ENCODE measurements around the gene KCTD10. TPM values are rescaled to one million over a fixed set of nuclear protein-coding genes. Genes with fewer than 3 reads are reported as not detected.
"Not testable (repeated sequence)": the region's sequence is repeated elsewhere in the genome, so short reads cannot be mapped to it uniquely, and the experiment has no call there.

KCTD10 gene
- total RNA-seq, 1 donor from 2014 or later = 86.9 TPM

GRCh38 chr12:109449845-109450532 lies 27.1 kb downstream of the KCTD10 start:
- no peak for DNase-seq (ENCODE audit: low spot score)

- no peak for DNase-seq (ENCODE audit: low spot score)
These were observed 28.3 kb downstream of the KCTD10 start for GRCh38 chr12:109448707-109449390.

GRCh38 chr12:109448272-109448671 lies 28.8 kb downstream of the KCTD10 start:
- no peak for DNase-seq (ENCODE audit: low spot score)

GRCh38 chr12:109447482-109447881 lies 29.6 kb downstream of the KCTD10 start:
- no peak for DNase-seq (ENCODE audit: low spot score)

- DNase-seq (ENCODE audit: low spot score) = no peak
These were observed 30.2 kb downstream of the KCTD10 start for GRCh38 chr12:109446869-109447268.

GRCh38 chr12:109445191-109445609 lies 31.9 kb downstream of the KCTD10 start:
- DNase-seq (ENCODE audit: low spot score) = no peak

- no peak for DNase-seq (ENCODE audit: low spot score)
These were observed 32.8 kb downstream of the KCTD10 start for GRCh38 chr12:109444259-109444658.

GRCh38 chr12:109443794-109444193 lies 33.3 kb downstream of the KCTD10 start:
- no peak for DNase-seq (ENCODE audit: low spot score)

GRCh38 chr12:109440851-109441490 lies 36.1 kb downstream of the KCTD10 start:
- no peak for DNase-seq (ENCODE audit: low spot score)

GRCh38 chr12:109439951-109440350 lies 37.1 kb downstream of the KCTD10 start:
- DNase-seq (ENCODE audit: low spot score) = not testable (repeated sequence)

GRCh38 chr12:109439181-109439580 lies 37.9 kb downstream of the KCTD10 start:
- no peak for DNase-seq (ENCODE audit: low spot score)

- DNase-seq (ENCODE audit: low spot score) = no peak
These were observed 40.9 kb downstream of the KCTD10 start for GRCh38 chr12:109436188-109436560.

GRCh38 chr12:109435428-109436187 lies 41.5 kb downstream of the KCTD10 start:
- DNase-seq (ENCODE audit: low spot score) = no peak

GRCh38 chr12:109434582-109434981 lies 42.5 kb downstream of the KCTD10 start:
- no peak for DNase-seq (ENCODE audit: low spot score)

- no peak for DNase-seq (ENCODE audit: low spot score)
These were observed 43.5 kb downstream of the KCTD10 start for GRCh38 chr12:109433618-109434017.

- peak; percentile 87 for DNase-seq (ENCODE audit: low spot score)
These were observed 44.2 kb downstream of the KCTD10 start for GRCh38 chr12:109432842-109433304.

- no peak for DNase-seq (ENCODE audit: low spot score)
These were observed 44.7 kb downstream of the KCTD10 start for GRCh38 chr12:109432431-109432830.

GRCh38 chr12:109430244-109430643 lies 46.9 kb downstream of the KCTD10 start:
- no peak for DNase-seq (ENCODE audit: low spot score)

- DNase-seq (ENCODE audit: low spot score) = not testable (repeated sequence)
These were observed 48.3 kb downstream of the KCTD10 start for GRCh38 chr12:109428804-109429203.

GRCh38 chr12:109428037-109428629 lies 49.0 kb downstream of the KCTD10 start:
- peak; percentile 84 for DNase-seq (ENCODE audit: low spot score)

- DNase-seq (ENCODE audit: low spot score) = no peak
These were observed 53.7 kb downstream of the KCTD10 start for GRCh38 chr12:109423392-109423791.

- DNase-seq (ENCODE audit: low spot score) = no peak
These were observed 54.8 kb downstream of the KCTD10 start for GRCh38 chr12:109422251-109422650.

Measured in ureter (tissue), 1 donor.